GM18508 (cell line): Measurements from ENCODE around the gene KIF4A.
A peak's percentile ranks its signal among the peaks of the same experiment; 100 is the strongest.
"Not testable (repeated sequence)": the region's sequence is repeated elsewhere in the genome, so short reads cannot be mapped to it uniquely, and the experiment has no call there.

Experiments used
- ATAC-seq: cut with Tn5 transposase; IDR thresholded peaks from one replicate; pipeline ENCODE4 v1.9.1; 2021; ENCODE audit warnings: moderate number of reproducible peaks; ENCODE audit not compliant: insufficient read depth, unreplicated experiment

Gene KIF4A, protein sequence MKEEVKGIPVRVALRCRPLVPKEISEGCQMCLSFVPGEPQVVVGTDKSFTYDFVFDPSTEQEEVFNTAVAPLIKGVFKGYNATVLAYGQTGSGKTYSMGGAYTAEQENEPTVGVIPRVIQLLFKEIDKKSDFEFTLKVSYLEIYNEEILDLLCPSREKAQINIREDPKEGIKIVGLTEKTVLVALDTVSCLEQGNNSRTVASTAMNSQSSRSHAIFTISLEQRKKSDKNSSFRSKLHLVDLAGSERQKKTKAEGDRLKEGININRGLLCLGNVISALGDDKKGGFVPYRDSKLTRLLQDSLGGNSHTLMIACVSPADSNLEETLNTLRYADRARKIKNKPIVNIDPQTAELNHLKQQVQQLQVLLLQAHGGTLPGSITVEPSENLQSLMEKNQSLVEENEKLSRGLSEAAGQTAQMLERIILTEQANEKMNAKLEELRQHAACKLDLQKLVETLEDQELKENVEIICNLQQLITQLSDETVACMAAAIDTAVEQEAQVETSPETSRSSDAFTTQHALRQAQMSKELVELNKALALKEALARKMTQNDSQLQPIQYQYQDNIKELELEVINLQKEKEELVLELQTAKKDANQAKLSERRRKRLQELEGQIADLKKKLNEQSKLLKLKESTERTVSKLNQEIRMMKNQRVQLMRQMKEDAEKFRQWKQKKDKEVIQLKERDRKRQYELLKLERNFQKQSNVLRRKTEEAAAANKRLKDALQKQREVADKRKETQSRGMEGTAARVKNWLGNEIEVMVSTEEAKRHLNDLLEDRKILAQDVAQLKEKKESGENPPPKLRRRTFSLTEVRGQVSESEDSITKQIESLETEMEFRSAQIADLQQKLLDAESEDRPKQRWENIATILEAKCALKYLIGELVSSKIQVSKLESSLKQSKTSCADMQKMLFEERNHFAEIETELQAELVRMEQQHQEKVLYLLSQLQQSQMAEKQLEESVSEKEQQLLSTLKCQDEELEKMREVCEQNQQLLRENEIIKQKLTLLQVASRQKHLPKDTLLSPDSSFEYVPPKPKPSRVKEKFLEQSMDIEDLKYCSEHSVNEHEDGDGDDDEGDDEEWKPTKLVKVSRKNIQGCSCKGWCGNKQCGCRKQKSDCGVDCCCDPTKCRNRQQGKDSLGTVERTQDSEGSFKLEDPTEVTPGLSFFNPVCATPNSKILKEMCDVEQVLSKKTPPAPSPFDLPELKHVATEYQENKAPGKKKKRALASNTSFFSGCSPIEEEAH

DNA sequence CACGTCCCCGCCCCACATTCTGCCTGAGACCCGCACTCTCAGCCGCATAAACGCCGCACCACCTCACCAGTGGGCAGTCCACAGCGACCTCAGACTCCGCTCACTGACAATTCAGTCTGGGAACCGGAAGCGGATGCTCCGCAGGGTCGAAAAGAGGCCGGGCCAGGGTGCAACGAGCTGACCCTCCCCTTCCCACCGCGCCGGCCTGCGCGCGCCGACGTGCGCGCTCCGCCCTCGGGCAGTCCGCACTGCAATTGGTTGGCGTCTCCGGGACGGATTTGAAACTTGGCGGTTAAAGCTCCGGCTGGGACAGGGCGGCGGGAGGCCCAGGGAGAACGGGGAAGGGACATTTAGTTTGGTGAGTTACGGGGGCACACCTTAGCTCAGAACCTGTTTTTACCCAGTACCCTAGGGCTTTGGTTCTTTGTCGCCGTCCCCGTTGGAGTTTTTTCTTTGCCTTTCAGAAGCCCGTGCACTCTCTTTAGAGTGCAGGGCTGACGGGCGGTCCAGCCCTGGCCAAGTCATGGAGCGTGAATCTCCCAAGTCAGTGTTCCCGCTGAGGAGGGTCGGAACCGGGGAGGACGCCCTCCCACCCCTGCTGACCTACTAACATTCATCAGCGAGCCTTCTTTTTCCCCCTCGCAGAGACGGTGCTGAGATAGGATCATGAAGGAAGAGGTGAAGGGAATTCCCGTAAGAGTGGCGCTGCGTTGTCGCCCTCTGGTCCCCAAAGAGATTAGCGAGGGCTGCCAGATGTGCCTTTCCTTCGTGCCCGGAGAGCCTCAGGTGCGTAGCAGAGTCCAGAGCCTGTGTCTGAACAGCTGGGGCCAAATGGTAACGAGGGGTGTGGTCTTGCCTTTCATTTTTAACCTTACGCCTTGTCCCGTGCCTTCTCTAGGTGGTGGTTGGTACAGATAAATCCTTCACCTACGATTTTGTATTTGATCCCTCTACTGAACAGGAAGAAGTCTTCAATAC is at the start of gene KIF4A, which contains the start of gene PDZD11:
Gene KIF4A (plus strand): TSS at position 312 of the 978 bp plus-strand sequence. CDS start 355 bp downstream, at position 667.
Gene PDZD11 (minus strand): TSS at position 135 of the 978 bp plus-strand sequence. CDS start 586 bp downstream, outside the sequence.
- peak; percentile 72 for ATAC-seq

DNA sequence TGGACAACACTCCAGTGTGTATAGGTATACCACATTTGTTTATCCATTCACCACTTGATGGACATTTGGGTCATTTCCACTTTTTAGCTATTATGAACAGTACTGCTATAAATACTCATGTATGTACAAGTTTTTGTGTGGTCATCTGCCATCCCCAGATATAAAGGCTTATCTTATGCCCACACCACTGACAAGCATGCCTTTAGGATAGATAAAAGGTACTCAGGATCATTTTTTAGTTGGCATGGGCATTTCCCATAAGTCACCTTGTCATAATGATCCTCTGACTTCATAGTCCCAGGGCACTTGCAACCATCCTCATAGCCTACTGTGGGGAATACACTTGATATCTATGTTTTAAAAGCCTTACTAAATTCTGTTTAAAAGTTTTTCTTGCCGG is 49.2 kb upstream of the KIF4A start:
- ATAC-seq: no peak

DNA sequence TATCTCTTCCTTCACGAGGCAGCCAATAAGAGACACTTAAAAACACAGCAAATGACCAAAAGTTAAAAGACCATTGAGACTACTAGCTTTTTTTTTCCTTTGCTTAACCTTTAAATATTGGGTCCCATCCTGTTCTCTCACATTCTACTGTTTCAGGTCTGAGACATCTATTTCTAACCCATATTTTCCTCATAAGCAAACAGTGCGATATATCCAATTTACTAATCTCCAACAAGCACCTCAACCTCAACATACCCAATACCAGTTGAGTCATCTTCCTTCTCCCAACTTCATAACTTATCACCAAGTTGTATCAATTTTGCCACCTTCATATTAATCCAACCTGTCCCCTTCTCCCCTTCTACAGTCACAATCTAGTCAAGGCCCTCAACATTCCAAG is 48.4 kb upstream of the KIF4A start:
- no peak for ATAC-seq

DNA sequence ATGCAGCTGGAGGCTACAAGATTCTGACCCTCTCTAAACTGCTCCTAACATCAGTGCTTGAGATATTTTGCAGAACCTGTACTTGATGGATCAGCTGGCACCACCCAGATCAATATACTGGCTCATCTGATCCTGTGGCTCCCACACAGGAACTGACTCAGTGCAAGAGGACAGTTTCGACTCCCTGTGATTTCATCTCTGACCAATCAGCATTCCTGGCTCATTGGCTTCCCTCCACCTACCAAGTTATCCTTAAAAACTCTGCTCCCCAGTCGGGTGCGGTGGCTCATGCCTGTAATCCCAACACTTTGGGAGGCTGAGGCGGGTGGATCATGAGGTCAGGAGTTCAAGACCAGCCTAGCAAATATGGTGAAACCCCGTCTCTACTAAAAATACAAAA is 46.3 kb upstream of the KIF4A start:
- not testable (repeated sequence) for ATAC-seq

DNA sequence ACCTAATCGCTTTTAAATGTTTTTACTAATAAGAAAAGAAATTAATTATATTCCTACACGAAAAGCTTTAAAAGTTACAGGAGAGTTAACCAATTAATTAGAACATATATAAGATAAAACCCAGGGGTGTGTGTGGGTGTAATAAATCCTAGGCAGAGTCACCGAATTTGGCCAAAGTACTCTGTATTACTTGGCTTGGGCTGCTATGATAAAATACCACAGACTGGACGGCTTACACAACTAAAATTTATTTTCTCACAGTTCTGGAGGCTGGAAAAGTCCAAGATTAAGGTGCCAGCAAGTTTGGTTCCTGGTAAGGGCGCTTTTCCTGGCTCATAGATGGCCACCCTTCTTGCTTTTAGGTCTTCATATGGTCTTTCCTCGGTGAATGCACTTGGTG is 45.0 kb upstream of the KIF4A start:
- ATAC-seq: no peak

DNA sequence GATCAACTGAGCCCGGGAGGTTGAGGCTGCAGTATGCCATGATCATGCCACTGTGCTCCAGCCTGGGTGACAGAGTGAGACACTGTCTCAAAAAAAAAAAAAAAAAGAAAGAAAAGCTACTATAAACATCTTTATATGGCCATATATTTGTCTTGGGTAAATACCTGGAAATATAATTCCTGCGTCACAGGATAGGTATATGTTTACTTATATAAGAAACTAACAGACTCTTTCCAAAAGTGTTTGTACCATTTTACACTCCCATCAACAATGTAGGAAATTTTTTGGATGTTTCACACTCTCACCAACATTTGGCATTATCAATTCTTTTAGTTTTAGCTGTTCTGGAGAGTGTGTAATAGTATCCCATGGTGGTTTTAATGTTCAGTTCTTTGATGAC is 42.7 kb upstream of the KIF4A start:
- ATAC-seq: no peak

DNA sequence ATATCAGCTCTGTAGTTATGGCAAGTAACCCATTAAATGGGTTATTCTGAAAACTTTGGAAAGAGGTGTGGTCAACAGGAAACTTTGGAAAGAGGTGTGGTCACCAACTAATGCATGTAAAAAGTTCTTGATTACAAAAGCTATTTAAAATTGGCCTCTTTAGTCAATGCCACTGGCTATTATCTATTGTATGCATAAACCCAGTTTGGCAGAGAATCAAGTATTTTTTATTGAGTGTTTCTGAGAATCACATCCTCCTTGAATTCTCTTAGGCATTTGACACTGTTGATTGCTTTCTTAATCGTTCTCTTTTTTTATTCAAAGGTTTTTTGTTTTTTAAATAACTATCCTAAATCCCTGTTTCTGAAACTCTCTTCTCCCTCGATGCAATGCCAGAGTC is 37.4 kb upstream of the KIF4A start:
- no peak for ATAC-seq

DNA sequence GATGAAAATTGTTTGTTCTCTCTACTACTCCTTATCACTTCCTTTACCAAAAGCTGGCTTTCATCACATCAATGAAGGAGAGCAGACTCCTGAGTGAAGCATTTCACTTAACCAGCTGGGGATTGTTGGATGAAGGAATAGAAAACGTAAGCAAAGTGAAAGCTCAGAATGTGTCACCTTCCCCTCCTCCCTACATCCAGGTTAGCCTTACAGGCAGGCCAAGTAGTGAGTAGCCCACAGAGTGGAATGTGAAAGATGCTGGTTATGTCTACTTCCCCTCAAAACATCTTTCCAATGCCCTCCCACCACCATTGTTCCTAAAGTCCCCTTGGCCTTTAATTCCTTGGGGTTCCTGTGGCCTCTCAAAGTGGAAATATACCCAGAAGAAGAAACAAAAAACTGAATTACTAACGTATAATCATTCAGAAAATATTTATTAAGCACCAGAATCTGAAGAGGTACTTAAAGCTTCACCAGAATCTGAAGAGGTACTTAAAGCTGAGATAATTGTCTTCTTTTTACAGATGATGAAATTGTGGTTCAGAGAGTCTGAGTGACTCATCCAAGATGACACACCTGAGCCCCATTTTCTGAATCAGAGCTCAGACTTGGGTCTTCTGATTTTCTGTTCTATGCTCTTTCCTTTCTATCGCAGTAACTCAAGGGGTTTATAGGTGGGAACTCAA is 36.4 kb upstream of the KIF4A start:
- no peak for ATAC-seq

DNA sequence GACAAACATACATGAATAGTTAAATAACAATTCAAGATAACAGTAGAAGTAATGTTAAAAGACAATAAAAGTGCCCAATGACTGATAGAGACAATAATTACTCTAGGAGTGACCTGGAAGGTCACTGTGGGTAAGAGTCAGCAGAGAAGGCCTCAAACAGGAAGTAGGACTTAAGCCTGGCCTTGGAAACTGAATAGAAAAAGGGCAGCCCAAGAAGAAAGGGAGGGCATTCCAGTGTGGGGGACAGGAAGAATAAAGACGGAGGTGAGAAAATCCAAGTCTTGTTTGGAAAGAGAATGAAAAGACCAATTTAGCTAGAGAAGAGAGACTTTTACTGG is 35.9 kb upstream of the KIF4A start:
- no peak for ATAC-seq

DNA sequence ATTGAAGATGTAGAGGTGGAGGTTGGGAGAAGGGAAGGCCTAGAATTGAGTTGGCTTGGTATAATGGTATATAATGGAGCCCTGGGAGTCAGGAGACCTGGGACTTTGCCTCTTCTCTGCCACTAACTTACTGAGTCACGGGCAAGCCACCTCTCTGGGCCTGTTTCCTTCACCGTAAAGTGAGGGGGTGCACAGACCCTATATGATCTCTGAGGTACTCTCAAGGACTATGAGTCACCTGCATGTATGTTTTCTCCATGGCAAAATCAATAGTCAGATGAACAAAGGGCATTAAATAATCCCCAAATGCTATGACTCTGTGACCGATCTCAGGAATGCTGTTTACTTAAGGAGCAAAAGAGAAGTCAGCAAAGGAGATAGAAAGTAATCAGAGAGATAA is 35.0 kb upstream of the KIF4A start:
- no peak for ATAC-seq

DNA sequence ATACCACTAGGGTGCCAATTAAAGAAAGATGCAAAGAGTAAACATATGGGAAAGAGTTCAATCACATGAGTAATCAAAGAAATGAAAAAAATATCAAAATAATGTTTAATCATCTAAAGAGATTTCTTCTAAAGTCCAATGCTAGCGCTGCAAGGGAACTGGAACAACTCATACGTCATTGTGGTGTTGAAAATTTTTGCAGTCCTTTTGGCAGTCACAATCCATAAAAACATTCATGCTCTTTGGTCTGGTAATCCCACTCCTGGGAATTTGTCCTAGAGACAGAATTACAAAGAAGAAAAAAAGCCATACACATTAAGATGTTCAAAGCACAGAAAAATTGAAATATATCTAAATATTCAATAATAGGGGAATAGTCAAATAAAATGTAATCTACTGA is 34.5 kb upstream of the KIF4A start:
- no peak for ATAC-seq

DNA sequence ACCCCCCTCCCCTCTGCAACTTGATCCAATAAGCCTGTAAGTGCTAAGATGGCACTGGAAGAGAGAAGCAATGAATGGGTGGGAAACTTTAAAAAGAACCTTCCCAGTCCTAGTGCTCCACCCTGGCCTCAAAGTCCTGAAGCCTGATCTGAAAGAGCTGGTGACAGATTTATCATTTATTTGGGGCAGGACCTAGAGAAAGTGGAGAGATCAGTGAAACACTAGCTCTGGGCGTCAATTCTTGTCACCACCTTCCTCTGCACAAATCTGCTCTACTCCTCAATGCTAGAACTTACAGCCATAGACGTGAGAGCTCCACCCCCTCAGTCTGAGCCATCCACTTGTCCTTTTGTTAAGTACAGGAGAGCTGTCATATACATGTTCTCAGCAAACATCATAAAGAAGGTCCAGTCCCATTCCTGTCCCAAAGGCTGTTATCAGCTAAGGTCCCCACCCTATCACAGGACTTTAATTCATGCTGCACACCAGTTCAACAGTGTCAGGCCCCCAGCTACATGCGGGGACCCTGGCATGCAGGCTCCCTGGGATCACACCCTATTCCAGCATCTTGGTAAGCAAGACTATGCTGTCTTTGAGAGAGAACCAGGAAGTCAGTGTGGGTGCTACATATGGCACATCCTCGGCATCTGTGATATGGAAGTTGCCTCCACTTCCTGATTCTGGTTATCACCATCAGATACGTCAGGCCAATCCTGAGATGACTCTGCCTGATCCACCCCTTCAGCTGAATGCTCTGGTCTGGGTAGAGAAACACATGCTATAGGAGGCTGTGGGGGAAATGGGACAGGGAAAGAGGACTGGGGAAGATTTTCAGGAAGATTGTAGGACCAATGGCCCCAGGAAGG is 32.2 kb upstream of the KIF4A start:
- no peak for ATAC-seq

DNA sequence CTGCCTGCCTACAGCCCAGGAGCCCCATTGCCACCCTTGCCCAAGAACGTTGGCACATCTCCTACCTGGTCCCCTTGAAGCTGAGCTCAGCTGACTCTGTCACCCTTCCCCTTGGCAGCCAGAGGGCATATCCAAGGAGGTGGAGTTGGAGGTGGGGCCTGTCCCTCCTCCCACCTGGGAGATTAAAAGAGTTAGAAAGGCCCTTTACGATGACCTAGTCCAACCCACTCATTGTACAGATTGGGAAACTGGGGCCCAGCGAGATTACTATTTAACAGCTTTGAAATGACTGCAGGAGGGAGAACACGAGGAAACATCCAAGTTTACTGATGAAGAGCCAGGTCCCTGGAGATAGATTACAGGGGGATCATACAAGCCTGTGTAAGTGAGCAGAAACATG is 29.8 kb upstream of the KIF4A start, which contains the start of gene P2RY4:
Gene P2RY4 (minus strand): TSS at position 101 of the 400 bp plus-strand sequence. CDS start 580 bp downstream, outside the sequence.
- ATAC-seq: no peak

DNA sequence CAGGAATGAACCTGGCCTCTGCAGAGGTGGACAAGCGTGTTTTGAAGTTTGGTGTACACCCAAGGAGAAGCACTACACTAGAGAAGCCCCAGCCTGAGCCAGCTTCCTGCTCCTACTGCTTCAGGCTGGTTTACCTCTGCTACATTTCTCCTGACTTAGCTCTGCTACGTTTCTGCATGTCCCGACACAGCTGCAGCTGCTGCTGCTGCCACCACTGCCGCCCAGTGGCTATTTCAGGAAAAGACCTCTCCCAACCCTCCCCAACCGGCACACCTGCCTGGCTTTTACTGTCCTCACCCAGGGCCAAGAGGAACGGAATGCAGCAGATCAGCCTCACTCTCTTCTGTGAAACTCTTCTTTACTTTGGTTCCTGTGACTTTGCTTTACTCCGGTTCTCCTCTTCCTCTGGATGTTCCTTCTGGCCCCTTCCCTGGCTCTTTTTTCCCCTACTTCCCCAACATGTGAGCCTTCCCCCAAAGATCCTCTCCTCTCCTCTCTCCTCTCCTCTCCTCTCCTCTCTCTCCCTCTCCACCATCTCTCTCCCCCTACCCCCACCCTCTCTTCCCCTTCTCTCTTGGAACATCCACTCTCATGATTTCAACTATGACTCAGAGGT is 26.8 kb upstream of the KIF4A start:
- no peak for ATAC-seq

DNA sequence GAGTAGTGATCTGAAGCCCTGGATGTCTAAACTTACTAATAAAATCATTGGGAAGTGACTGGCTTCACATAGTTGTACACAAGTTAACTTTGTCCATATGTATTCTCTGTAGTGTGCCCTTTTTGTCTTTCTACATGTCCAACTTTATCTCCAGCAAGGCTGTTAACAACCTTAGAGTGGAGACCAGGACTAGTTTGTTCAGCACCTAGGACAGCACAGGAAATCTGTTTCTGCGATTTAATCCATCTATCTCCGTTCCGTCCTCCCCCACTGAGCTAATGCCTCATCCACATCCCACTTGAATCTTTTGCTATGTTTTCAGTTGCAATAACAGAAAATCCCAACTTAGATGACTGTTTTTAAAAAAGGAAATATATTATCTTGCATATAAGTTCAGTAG is 25.1 kb upstream of the KIF4A start:
- ATAC-seq: no peak

DNA sequence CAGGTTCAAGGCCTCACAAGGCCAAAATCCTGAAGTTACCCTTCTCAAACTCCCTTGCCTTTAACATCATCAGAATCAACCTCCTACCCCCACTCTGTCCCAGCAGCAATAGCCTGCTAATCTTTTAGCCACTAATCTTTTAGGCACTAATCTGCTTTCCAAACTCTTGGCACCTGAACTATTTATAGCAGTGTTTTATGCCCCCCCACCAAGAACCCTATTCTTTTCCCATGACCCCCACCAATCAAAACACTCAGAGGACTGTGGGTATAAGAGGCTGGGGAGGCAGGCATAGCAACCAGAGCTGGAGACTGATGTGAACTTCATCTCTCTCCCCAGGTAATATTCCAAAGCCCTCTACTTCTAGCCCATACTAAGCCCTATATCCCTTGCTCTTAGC is 21.9 kb upstream of the KIF4A start, which contains the start of gene ARR3:
Gene ARR3 (plus strand): TSS at position 301 of the 400 bp plus-strand sequence. CDS start 1,052 bp downstream, outside the sequence.
- ATAC-seq: no peak

DNA sequence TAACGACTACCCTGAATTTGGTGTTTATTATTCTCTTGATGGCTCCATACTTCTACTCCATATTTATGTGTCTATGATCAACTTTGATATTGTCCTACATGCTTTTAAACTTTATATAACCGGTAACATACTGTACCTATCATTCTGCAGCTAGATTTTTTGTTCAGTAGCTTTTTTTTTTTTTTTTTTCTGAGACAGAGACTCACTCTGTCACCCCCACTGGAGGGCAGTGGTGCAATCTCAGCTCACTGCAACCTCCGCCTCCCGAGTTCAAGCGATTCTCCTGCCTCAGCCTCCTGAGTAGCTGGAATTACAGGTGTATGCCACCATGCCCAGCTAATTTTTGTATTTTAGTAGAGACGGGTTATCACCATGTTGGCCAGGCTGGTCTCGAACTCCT is 15.9 kb upstream of the KIF4A start:
- not testable (repeated sequence) for ATAC-seq
